Measurements from ENCODE around the gene MYLIP. TPM values are rescaled to one million over a fixed set of nuclear protein-coding genes. Genes with fewer than 3 reads are reported as not detected.

The MYLIP gene
- total RNA-seq, 2 donors from 2014 or later: 39.6 to 58.1 TPM

- 85% methylated on average over 5 of the region's 5 CpGs for WGBS
- no peaks in the 10 kb centered on the region for H3K4me1 ChIP-seq (replicated peaks)
- H3K27me3 ChIP-seq (replicated peaks; ENCODE audit: insufficient read depth): no peaks in the 10 kb centered on the region
- no peak overlapping the region for H3K27ac ChIP-seq
- H3K4me3 ChIP-seq: no peak overlapping the region
- DNase-seq (ENCODE audit: low spot score): no peak
- TF ChIP-seq CTCF (IDR thresholded peaks at IDR 0.05): no peak
- TF ChIP-seq POLR2AphosphoS5 (IDR thresholded peaks at IDR 0.05): no peak
- no peak for TF ChIP-seq POLR2A (IDR thresholded peaks at IDR 0.05)
- intact Hi-C loops (cut with DNase I): no loop called here
- H3K36me3 ChIP-seq: no peaks in the 10 kb centered on the region
- no peaks in the 10 kb centered on the region for H3K9me3 ChIP-seq
Measured at GRCh38 chr6:16098211-16098610, 30.7 kb upstream of the MYLIP start.

- H3K27ac ChIP-seq: no peak overlapping the region
- WGBS: 81% methylated on average over 3 of the region's 3 CpGs
- no peaks in the 10 kb centered on the region for H3K9me3 ChIP-seq
- TF ChIP-seq POLR2AphosphoS5 (IDR thresholded peaks at IDR 0.05) (no peak), CTCF (IDR thresholded peaks at IDR 0.05) (no peak), POLR2A (IDR thresholded peaks at IDR 0.05) (no peak)
- no peak for DNase-seq (ENCODE audit: low spot score)
- H3K4me1 ChIP-seq (replicated peaks): no peaks in the 10 kb centered on the region
- intact Hi-C loops (cut with DNase I): no loop called here
- no peak overlapping the region for H3K4me3 ChIP-seq
- H3K36me3 ChIP-seq: no peaks in the 10 kb centered on the region
- H3K27me3 ChIP-seq (replicated peaks; ENCODE audit: insufficient read depth): no peaks in the 10 kb centered on the region
Measured at GRCh38 chr6:16102208-16102607, 26.7 kb upstream of the MYLIP start.

- Histone ChIP-seq H3K27me3 (replicated peaks; ENCODE audit: insufficient read depth) (no peaks in the 10 kb centered on the region), H3K4me1 (replicated peaks) (no peaks in the 10 kb centered on the region), H3K27ac (no peak overlapping the region), H3K36me3 (no peaks in the 10 kb centered on the region), H3K4me3 (no peak overlapping the region), H3K9me3 (no peaks in the 10 kb centered on the region)
- TF ChIP-seq POLR2A (IDR thresholded peaks at IDR 0.05) (no peak), POLR2AphosphoS5 (IDR thresholded peaks at IDR 0.05) (no peak), CTCF (IDR thresholded peaks at IDR 0.05) (no peak)
- 75% methylated on average over 7 of the region's 7 CpGs for WGBS
- DNase-seq (ENCODE audit: low spot score): no peak
- intact Hi-C loops (cut with DNase I): no loop called here
Measured at GRCh38 chr6:16103722-16104121, 25.2 kb upstream of the MYLIP start.

GRCh38 chr6:16104624-16105433 is 24.1 kb upstream of the MYLIP start:
- H3K4me3 ChIP-seq: no peak overlapping the region
- no peaks in the 10 kb centered on the region for H3K4me1 ChIP-seq (replicated peaks)
- WGBS: 91% methylated on average over 12 of the region's 12 CpGs
- DNase-seq (ENCODE audit: low spot score): no peak
- H3K27me3 ChIP-seq (replicated peaks; ENCODE audit: insufficient read depth): no peaks in the 10 kb centered on the region
- no peaks in the 10 kb centered on the region for H3K36me3 ChIP-seq
- TF ChIP-seq POLR2A (IDR thresholded peaks at IDR 0.05): no peak
- no peak for TF ChIP-seq CTCF (IDR thresholded peaks at IDR 0.05)
- no peak for TF ChIP-seq POLR2AphosphoS5 (IDR thresholded peaks at IDR 0.05)
- no peaks in the 10 kb centered on the region for H3K9me3 ChIP-seq
- H3K27ac ChIP-seq: no peak overlapping the region
- intact Hi-C loops (cut with DNase I): no loop called here

- H3K27ac ChIP-seq: no peak overlapping the region
- intact Hi-C loops (cut with DNase I): no loop called here
- H3K4me3 ChIP-seq: no peak overlapping the region
- WGBS: 57% methylated on average over 4 of the region's 4 CpGs
- no peaks in the 10 kb centered on the region for H3K9me3 ChIP-seq
- H3K27me3 ChIP-seq (replicated peaks; ENCODE audit: insufficient read depth): no peaks in the 10 kb centered on the region
- TF ChIP-seq POLR2AphosphoS5 (IDR thresholded peaks at IDR 0.05) (no peak), POLR2A (IDR thresholded peaks at IDR 0.05) (no peak), CTCF (IDR thresholded peaks at IDR 0.05) (no peak)
- no peaks in the 10 kb centered on the region for H3K4me1 ChIP-seq (replicated peaks)
- no peaks in the 10 kb centered on the region for H3K36me3 ChIP-seq
- no peak for DNase-seq (ENCODE audit: low spot score)
Measured at GRCh38 chr6:16105854-16106253, 23.0 kb upstream of the MYLIP start.
